HG02571 (cell line): ENCODE data around the gene CLASRP.
"Not testable (repeated sequence)": the region's sequence is repeated elsewhere in the genome, so short reads cannot be mapped to it uniquely, and the experiment has no call there.

Experiments used
- ATAC-seq: cut with Tn5 transposase; IDR thresholded peaks from one replicate; pipeline ENCODE4 v1.9.1; 2021; ENCODE audit warnings: mild to moderate bottlenecking, moderate library complexity; ENCODE audit not compliant: unreplicated experiment

Gene CLASRP

GRCh38 chr19:45100201-45100600 lies 61.4 kb downstream of the CLASRP start:
- ATAC-seq: no peak

- ATAC-seq: no peak
Observed at GRCh38 chr19:45100846-45101252, 62.0 kb downstream of the CLASRP start.

DNA sequence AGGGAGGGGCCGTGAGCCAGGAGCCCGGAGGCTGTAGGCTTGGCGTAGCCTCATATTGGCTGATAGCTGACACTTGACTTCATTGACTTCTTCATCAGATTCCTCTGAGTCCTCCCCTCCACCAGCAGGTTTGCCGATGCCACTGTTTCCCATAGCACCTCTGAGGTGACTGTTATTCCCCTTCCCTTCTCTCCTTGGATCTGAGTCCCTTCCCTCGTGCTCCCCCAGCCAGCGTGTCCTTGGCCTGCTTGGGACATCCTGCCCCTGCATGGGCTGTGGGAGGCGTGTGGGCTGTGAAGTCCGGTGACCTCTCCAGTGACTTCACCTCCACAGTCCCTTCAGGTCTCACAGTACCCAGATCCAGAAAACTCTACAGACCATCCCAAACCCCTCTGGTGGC lies 63.0 kb downstream of the CLASRP start:
- ATAC-seq: no peak

DNA sequence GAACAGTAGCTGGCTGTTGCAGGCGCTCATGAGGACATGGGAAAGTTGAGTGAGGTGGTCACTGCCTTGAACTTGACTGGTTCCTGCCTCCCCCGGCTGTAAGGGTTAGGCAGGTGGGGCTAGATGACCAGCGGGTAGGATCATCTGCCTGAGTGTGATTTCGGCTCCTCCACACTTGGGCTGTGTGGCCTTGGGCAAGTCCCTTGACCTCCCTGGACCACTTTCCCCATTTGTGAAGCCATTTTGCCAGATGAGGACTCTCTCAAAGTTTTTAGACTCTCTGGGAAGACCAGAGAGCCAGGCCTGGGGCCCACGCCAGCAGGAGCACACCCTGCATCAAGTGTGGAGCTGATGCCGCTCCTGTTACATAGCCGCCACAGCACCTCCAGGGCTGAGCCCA lies 63.6 kb downstream of the CLASRP start:
- ATAC-seq: no peak

- no peak for ATAC-seq
Observed at GRCh38 chr19:45103156-45103507, 64.3 kb downstream of the CLASRP start.

DNA sequence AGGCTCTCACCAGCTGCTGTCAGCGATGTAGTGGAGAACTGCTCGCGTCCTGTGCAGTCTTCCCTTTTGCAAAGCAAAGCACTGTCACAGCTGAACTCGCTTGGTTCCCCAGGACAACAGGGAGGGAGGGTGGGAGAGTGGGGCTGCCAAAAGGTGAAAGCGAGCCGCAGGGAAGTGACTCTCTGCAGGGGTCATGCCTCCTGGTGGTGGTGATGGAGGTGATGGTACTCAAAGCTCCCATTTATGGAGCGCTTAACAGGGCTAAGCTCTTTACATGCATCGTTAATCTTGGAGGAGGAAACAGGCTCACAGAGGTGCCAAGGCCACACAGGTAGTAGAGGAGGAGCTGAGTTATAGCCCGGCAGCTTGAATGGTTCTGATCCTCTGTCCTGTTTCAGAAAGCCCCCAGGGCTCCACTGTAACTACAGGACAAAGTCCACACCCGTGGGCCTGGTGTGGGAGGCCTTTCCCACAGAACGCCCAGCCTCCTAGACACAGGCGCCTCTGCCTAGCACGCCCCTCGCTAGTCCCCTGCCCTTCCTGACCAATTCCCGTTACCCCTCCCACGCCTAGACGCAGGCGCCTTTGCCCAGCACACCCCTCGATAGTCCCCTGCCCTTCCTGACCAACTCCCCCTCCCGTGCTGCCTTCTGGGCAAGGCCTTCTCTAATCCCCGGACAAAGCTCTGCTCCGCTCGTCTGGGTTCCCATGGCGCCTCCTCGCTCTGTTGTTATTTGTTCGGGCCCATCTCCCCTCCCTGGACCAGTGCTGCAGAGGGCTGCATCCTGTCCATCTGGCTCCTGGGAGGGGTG lies 64.9 kb downstream of the CLASRP start:
- no peak for ATAC-seq

DNA sequence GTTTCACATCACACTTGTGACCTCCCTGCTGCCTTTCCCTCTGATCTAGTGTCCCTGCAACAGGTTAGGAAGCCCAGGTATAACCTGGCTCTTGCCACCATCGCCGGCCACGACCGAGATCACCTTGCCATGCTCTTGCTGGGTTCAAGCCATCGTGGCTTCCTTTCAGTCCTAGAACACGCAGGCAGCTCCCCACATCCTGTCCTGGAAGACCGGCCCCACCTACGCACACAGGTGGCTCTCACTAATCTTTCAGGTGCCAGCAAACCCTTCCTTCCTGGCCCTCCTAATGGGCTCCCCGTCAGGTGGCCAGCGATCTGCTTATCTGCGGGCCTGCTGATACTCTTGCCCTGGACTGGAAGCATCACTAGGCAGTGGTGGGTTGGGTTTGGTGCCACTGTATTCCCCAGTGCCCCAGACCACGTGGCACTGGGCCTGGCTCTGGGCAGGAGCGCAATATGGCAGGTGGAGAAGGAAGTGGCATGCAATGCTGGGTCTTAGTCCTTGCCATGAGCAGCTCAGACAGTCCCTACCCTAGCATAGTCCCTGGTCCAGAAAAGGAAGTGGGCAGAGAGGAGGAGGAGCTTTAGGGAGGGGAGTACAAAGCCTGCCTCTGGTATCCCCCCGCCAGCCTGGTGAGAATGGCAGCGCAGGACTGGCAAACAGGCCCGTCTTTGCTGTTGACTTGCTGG lies 66.0 kb downstream of the CLASRP start:
- ATAC-seq: no peak

DNA sequence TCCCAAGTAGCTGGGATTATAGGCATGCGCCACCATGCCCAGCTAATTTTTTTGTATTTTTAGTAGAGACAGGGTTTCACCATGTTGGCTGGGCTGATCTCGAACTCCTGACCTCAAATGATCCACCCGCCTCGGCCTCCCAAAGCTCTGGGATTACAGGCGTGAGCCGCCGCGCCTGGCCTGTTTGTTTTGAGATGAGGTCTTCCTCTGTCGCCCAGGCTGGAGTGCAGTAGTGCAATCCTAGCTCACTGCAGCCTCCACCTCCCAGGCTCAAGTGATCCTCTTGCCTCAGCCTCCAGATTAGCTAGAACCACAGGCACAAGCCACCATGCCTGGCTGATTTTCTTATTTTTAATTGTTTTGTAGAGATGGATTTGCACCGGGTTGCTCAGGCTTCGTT lies 67.5 kb downstream of the CLASRP start:
- ATAC-seq: not testable (repeated sequence)

- no peak for ATAC-seq
Observed at GRCh38 chr19:45107621-45108150, 68.8 kb downstream of the CLASRP start.

DNA sequence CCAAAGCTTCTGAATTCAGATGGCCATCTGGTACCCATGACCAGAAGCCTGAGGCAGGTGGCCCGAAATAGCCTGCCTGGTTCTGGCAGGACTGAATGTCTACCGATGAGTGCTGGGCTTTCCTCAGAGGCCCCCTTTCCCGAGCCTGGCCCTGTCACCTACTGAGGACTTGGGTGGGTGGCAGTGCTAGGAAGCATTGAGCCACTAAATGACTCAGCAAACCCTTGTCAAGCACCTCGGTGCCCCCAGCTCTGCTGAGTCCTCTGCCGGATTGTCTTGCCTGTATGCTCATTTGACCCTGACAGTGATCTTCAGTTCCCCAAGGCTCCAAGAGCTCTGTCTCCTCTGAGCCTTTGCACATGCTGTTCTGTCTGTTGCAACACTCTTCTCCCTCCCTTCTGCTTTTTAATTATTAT lies 72.0 kb downstream of the CLASRP start:
- ATAC-seq: no peak

DNA sequence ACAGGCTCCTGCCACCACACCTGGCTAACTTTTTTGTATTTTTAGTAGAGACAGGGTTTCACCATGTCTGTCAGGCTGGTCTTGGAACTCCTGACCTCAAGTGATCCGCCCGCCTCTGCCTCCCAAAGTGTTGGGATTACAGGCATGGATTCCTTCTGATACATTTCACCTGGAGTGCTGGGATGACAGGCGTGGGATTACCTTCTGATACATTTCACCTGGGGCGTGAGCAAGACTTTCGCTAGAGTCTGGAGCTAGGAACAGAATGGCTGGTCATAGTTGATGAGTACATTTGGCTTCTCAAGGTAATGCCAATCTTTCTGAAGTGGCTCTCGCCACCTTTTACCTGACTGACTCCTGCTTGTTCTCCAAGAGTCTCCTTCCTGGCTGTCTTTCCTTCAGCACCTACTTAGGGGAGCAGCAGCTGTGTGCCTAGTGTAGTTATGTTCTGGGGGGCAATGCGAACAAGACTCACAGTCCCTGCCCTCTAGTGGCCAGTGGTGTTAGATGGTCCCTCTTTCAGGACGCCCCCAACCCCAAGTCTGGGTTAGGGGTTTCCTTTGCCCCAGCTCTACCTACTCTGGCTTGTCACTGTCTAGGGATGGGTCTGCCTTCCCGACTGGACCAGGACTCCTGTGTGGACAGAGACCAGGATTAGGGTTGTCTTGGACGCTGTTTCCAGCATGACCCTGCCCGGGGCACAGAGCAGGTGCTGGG lies 73.4 kb downstream of the CLASRP start:
- ATAC-seq: no peak

DNA sequence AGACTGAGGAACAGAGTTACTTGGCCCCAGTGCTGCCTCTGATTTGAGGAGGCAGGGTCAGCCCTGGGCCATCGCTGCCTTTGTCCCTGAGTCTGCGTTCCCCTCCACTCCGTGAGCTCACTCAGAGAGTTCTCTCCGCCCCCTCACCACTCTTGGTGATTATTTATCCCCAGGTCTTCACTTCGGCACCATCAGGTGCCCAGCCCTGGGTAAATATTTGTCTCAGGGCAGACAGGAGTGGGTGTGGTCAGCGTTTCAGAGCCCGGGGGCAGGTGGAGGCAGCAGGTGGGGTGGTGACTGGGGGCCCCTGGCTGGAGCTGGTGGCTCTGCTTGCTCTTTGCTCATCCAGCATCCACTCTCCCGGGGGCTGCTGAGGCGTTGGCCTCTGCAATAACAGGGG lies 74.8 kb downstream of the CLASRP start:
- ATAC-seq: no peak

- ATAC-seq: no peak
Observed at GRCh38 chr19:45114116-45114515, 75.3 kb downstream of the CLASRP start.

DNA sequence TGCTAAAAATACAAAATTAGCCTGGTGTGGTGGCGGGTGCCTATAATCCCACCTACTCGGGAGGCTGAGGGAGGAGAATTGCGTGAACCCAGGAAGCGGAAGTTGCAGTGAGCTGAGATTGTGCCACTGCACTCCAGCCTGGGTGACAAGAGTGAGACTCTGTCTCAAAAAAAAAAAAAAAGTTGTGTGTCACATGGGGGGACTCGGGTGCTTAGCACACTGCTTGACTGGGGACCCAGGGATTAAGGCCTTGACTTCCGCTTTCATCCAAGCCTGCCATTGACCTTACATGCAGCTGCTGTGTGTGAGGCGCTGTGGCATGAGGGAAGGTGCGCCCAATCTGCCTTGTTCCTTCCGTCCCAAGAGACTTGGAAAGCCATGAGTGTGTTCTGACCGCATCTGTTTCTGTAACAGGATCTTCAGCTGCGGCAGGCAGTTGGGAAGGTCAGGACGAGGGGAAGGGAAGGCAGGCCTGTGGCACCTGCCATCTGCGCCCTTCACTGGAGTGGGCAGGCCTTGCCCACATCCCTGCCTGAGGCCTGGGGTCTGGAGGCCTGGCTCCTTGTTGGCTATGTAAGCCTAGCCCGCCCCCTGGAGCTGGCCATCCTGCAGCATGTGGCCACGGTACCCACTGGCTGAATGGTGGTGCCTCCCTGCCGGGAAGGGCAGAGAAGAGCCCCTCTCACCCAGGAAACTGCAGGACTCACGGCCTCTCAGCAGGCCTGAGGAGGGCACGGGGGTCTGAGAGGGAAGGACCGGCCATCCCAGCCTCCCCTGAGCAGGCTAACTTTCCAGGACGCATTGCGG lies 77.2 kb downstream of the CLASRP start:
- no peak for ATAC-seq

DNA sequence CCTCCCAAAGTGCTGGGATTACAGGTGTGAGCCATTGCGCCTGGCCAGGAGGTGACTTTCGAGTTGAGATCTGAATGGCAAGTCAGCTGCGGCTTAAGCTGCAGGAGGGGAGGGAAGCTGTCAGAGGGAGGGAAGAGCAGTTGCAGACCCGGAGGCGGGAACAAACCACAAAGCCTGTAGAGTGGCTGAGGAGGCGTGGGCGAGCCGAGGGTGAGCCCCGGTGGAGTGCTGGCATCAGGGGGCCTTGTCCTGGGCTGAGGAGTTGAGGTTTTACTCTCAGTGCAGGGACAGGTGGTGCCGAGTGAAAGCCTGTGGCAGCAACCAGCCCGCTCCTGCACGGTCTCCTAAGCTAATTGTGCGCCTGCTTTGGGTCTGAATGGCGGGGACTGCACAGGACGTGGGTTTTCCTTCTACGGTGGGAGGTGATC lies 78.3 kb downstream of the CLASRP start:
- peak; percentile 37 for ATAC-seq

DNA sequence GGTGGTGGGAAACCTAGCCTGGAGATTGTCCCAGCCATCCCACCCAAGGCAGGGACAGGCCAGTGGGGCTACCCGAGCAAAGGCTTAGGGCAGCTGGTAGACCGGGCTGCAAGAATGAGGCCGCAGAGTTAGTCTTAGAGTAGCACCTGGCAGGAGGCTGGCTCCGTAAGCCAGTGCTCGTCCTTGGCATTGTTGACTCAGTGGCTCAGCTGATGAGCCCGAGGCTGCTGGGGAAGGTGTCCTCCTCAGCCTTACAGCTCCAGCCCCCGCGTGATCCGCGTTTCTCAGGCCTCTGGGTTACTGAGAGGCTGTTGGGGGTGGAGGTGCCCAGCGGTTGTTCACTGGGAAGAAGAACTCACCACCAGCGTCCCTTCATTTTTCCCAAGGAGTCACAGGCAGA lies 78.8 kb downstream of the CLASRP start:
- ATAC-seq: no peak

DNA sequence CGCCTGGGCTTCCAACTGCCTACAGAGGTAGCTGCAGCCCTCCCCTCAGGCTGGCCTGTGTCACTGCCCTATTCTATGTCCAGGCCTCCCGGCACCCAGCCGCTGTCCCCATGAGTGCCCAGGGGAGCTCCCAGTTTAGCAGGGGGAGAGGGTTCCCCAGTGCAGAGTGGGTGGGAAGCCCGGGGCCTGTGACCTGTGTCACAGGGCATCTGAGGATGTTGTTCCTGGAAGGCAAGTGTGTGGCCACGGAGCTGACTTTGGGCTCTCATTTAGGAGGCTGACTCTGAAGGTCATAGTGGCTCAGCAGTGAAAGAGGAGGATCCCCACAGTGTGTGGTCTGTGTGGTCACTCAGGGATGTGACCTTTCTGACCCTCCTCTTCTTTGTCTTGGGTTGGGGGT lies 79.3 kb downstream of the CLASRP start:
- no peak for ATAC-seq

DNA sequence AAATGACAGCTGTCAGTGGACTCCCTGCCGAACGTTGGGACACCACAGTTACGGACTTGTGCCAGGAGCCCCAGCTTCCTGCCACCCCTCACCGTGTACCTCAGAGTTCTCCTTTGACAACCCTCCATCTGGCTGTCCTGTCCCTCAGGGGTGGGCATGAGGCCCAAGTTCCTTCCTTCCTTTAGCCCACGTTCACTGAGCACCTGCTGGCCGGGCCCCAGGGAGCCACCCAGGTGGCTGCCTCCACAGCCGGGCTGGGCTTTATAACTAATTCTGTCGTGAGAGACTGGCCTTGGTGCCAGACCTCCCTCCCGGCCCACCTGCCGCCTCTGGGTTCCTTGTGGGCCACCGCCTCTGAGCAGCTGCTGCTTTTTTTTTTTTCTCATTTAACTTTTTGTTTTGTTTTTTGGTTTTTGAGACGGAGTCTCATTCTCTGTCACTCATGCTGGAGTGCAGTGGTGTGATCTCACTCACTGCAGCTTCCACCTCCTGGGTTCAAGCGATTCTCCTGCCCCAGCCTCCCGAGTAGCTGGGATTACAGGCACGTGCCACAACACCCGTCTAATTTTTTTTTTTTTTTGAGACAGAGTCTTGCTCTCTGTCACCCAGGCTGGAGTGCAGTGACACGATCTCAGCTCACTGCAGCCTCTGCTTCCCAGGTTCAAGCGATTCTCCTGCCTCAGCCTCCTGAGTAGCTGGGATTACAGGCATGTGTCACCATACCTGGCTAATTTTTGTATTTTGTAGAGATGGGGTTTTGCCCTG lies 79.9 kb downstream of the CLASRP start:
- ATAC-seq: not testable (repeated sequence)

DNA sequence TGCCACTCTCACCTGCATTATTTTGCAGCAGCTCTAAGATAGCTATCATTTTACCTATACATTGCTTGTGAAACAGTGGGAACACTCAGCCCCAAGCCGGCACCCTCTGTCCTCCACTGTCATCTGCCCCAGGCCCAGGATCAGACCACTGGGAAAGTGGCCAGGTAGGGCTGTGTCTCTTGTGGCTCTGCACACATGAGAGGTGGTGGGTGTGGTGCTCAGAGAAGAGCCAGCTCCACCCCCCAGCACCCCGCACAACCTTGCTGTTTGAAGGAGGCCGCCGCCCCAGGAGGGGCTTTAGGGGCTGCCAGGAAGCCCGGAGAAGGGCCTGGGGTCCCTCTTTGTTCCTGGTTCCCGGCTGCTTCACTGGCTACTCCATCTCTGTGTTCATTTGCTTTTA lies 80.7 kb downstream of the CLASRP start:
- no peak for ATAC-seq
